HEK293 (cell line): ENCODE results near the gene TLDC2.

ENCODE experiments used
- CTCF ChIP-seq: fragments of 450-650 bp; formaldehyde crosslinking; IDR thresholded peaks from 2 replicates; pipeline ENCODE4 v1.5.1; 2016; ENCODE audit warnings: missing biosample characterization, missing genetic modification characterization
- YY1 ChIP-seq: fragments of 450-650 bp; formaldehyde crosslinking; IDR thresholded peaks from 2 replicates; pipeline ENCODE4 v1.5.1; 2018; ENCODE audit warnings: missing biosample characterization, missing genetic modification characterization
- ZNF146 ChIP-seq: fragments of 450-650 bp; formaldehyde crosslinking; IDR thresholded peaks from 2 replicates; pipeline ENCODE4 v1.5.1; 2016; ENCODE audit warnings: missing biosample characterization, missing genetic modification characterization

GRCh38 chr20:36925234-36925633 lies 49.3 kb downstream of the TLDC2 start:
- TF ChIP-seq YY1 (tag by site-specific recombination) (no peak), CTCF (no peak), ZNF146 (no peak)
